Non-pigmented ciliary epithelial cell (primary cell): ENCODE data around the gene GOLT1B.

ENCODE experiments used
- DNase-seq: peaks from one replicate; pipeline ENCODE4 v3.0.0-alpha.2; 2010; ENCODE audit warnings: low read depth

GOLT1B gene

DNA sequence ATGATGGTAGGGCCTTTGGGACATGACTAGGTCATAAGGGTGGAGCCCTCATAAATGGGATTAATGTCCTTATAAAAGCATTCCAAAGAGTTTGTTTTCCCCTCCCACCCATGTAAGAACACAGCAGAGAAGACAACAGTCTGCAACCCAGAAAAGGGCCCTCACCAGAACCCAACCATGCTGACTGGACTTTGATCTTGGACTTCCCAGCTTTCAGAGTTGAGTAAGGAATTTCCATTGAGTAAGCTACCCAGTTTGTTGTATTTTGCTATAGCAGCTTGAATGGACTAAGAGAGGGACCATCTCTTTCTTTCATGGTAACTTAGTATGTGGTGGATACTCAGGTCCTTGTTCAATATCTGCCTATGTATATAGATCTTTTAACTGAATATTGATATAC, 21.6 kb downstream of the GOLT1B start:
- DNase-seq: no peak

DNA sequence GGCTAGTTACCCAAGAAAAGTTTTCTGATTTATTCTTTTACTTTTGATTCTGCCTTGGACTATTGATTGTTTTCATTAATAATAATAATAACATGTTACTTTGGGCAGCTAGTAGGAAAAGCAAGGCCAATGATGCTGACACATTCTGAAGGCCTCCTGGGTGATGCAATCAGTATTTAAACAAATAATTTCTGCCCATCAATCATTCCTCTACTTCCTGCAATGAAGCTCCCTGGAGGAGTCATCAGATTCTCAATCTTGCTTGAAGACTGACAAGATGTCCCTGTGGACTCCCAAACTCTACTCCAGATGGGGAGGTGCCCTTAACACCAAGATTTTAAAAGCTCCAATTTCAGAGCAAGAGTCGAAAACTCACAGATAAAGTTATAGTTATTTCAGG, 24.5 kb downstream of the GOLT1B start, which contains the start of gene SPX:
Gene SPX, plus strand, starts transcription at position 244 of the 400 bp plus-strand sequence. CDS start 177 bp downstream, outside the sequence.
- DNase-seq: no peak

DNA sequence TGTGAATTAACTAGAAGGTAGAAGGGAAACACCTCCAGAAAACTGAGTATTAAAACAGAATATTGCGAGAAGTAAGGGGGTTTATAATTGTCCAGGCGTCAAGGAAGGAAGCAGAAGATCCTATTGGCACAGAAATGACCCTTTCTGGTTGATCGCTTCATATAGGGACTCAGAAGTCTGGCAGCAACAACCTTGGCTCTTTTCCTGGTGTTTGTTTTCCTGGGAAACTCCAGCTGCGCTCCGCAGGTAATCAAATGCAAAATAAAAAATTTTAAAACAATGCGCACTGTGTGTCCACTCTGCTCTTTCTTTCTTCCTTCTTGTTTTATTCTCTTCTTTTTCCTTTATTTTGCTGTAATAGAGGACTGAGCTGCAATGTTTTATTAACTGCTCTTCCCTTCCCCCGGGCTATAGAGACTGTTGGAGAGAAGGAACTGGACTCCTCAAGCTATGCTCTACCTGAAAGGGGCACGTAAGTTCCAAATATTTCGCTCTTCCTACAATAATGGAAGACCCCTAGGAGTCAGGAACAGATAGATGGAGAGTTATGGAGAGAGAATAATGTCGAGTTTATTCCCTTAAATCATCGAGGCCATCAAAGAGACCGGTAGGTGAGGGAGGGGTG, 25.2 kb downstream of the GOLT1B start:
- no peak for DNase-seq

GRCh38 chr12:21527451-21528180, 26.0 kb downstream of the GOLT1B start:
- no peak for DNase-seq

DNA sequence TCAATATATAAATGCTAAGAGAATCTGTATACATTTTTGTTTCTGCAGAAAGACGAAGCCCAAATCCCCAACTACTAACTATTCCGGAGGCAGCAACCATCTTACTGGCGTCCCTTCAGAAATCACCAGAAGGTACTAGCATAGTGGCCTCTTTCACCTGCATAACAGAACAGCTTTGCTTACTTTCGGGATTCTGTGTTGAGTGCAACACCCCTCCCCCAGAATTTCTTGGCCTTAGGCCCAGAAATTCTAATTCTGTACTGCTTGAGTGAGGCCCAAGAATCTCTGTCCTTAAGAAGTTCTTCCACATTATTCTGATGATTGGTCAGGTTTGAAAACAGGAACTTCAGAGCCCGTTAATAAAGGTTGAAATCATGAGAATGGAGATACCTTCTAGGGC, 27.4 kb downstream of the GOLT1B start:
- DNase-seq: no peak

DNA sequence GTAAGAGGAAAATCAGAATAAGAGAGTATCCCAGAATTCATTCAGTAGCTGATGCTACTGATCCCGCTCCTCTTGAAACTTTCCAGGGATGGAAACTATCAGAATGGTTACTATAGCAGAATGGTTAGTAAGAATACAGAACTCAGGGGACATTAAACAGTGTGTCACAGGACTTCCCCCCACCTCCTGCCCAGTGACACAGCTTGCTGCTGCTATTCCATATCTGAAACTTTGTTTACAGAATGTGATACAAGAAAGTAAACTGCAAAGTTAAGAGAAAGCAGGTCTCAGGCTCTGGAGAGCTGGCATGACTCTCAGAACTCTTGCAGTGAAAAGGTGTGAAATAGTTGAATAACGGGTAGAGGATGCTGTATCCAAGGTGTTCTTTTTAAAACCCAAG, 27.9 kb downstream of the GOLT1B start:
- no peak for DNase-seq

- DNase-seq: no peak
Observed at GRCh38 chr12:21538061-21538653, 36.6 kb downstream of the GOLT1B start.

- no peak for DNase-seq
Observed at GRCh38 chr12:21539797-21540196, 38.2 kb downstream of the GOLT1B start.

- no peak for DNase-seq
Observed at GRCh38 chr12:21541773-21542172, 40.2 kb downstream of the GOLT1B start.

- no peak for DNase-seq
Observed at GRCh38 chr12:21542403-21542802, 40.8 kb downstream of the GOLT1B start.

DNA sequence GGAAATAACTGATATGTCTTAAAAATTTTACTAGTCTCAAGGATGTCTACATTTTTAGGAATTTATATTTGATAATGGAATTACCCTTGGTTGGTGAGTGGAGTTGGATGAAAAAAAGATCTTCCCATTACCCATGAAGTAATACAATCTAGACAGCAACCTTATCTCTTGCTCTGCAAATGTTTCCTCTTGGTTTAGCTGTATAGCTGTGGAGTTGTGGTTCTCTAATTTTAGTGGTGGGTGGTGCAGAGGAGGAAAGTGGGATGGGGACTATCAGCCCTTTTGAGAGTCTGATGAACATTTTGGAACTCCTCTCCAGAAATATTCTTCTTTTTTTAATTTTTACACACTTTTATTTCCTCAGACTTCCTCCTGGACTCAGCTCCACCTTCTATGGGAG, 41.6 kb downstream of the GOLT1B start:
- DNase-seq: no peak

DNA sequence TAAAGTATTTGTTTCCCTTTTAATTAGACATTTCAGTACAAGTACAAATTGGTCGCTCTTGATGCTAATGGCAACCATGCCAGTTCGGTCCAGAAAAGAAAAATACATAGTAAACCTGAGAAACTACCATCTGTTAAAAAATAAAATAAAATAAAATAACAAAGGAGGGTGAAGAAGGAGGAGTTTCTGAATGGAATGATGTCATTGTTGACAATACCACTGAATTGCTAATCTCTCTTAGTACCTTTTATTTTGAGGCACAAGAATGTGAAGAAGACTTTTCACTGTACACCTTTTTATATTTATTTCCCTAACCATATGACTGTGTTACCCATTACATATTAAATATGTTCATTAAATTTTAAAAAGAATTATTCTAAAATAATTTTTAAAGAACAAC, 44.0 kb downstream of the GOLT1B start:
- DNase-seq: no peak

GRCh38 chr12:21546716-21547115, 45.1 kb downstream of the GOLT1B start:
- no peak for DNase-seq

DNA sequence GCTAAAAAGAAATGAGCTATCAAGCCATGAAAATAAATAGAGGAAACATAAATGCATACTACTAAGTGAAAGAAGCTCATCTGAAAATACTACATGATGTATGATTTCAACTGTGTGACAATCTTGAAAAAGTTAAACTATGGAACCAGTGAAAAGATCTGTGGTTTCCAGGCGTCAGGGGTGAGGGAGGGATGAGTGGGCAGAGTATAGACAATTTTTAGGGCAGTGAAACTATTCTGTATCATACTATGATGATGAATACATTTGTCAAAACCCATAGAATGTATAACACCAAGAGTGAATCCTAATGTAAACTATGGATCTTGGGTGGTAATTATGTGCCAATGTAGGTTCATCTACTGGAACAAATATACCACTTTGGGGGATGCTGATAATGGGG, 45.8 kb downstream of the GOLT1B start:
- DNase-seq: no peak

- no peak for DNase-seq
Observed at GRCh38 chr12:21551841-21552465, 50.4 kb downstream of the GOLT1B start.

- no peak for DNase-seq
Observed at GRCh38 chr12:21552635-21553328, 51.2 kb downstream of the GOLT1B start.

- no peak for DNase-seq
Observed at GRCh38 chr12:21553329-21553675, 51.7 kb downstream of the GOLT1B start.

- no peak for DNase-seq
Observed at GRCh38 chr12:21558100-21558679, 56.6 kb downstream of the GOLT1B start.

DNA sequence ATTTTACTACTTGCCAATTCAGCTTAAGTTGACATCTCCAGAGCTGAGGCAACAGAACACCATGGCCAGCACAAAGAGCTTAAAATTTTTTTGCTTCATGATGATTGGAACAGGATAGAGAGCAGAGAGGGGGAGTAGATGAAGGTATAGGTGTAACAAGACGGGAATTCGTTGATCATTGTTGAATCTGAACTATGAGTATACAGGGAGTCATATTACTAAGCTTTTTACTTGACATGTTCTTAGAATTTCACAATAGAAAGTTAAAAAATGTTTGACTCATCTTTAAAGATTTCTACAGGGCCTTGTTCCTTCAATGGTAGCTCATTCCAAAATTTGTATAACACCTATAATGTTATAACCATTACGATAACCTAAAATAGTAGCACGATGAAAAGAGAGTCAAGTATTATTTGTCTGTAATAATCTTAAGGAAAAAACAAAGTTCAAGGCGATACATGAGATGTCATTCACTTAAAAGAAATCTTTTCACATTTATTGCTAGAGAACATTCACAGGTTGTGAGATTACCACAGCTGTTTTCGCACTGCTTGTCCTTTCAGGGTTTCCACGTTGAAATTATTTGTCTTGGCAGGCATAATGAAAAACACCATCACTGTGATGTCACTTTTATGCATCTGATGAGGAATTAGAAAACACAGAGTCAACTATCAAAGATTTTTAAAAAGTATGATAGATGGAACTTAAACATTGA, 58.4 kb downstream of the GOLT1B start:
- peak; percentile 36 for DNase-seq

GRCh38 chr12:21561158-21561557, 59.6 kb downstream of the GOLT1B start:
- DNase-seq: no peak

DNA sequence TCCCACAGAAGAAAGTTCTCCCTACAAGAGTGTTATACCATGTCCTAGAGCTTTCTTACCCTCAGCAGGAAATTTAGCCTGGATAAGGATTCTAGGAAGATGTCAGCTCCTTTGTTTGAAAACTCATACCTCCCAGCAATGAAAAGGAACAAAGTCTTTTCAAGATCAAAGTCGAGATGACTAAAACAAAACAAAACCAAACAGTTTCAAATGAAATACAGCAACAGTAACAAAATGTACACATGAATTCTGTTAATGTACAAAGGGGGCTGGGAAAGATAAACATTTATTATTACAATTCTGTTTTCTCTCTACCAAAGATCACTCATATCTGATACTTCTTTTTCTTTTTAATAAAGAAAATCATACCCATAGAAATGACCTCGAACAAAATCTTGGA, 61.3 kb downstream of the GOLT1B start:
- no peak for DNase-seq
